CD4-positive, alpha-beta T cell treated with Interleukin-15 for 4 hours (primary cell): ENCODE data around the gene TMEM92.
"Not testable (repeated sequence)": the region's sequence is repeated elsewhere in the genome, so short reads cannot be mapped to it uniquely, and the experiment has no call there.

Experiments
- DNase-seq: peaks from one replicate; pipeline ENCODE4 v3.0.0-alpha.2; 2020; ENCODE audit warnings: low spot score

TMEM92 gene

DNA sequence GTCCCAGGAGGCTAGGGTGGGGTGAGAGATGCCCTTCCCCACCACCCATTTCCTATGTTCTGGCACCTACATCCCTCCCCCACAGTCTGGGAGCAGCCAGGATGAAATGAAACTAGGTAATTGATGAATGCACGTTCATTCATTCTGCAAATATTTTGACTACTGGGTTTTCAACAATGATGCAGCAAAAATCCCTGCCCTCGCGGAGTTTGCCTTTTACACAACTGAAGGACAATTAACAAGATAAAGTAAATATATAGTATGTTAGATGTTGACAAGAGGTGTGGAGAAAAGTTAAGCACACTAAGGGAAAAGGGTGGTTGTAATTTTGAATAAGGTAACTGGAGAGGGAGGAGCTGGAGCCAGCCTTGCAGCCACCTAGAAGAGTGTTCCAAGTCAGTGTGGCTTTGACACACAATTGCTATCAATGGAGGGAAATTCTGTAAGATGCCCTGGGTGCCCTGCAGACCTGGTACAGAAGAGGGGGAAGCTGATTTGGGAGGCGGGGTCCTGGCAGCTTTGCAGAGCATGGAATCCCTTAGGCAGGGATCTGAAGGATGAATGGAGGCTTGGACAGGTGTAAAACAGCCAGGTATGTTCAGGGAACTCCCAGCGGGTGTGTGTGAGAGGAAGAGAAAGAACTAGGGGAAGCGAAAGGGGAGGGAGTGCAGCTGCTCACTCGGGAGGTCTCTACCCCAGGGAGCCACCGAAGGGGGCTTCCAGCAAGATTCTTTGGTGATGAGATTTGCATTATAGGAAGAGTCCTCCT lies 2.5 kb downstream of the TMEM92 start:
- no peak for DNase-seq

DNA sequence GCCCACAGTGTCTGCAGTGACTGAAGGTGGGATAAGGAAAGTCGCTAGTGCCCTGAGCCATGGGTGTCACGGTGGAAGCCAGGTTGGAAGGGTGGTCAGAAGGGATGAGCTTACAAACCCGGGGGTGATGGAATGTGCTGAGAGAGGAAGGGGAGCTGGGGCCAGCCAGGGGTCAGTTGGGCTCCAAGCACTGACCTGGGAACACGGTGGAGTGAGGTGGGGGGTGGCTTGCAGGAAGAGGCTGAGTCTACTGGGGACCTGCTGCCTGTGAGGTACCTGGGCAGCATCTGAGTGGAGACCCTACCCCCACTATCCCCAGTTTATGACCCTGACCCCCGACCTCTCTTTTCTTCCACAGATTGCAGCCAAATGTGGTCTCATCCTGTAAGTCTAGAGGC lies 3.1 kb downstream of the TMEM92 start:
- DNase-seq = no peak

DNA sequence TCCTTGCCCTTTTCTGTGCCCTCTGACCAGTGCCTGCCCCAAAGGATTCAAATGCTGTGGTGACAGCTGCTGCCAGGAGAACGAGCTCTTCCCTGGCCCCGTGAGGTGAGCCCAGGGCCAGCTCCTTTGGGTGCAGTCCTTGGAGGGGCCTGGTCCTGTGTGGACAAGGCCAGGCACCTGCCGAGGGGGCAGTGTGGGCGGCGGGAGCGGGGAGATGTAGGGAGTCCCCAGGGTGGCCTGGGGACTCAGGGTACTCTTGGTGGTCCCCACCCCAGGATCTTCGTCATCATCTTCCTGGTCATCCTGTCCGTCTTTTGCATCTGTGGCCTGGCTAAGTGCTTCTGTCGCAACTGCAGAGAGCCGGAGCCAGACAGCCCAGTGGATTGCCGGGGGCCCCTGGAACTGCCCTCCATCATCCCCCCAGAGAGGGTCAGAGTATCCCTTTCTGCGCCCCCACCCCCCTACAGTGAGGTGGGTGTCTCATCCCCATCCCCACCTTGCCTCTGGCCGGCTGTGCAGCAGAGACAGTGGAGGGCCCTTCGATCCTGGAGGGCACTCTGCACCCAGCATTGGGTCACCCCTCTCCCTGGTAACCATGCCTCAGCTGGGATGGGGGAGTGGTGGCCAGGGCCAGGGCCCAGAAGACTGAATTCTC lies 4.4 kb downstream of the TMEM92 start:
- no peak for DNase-seq

DNA sequence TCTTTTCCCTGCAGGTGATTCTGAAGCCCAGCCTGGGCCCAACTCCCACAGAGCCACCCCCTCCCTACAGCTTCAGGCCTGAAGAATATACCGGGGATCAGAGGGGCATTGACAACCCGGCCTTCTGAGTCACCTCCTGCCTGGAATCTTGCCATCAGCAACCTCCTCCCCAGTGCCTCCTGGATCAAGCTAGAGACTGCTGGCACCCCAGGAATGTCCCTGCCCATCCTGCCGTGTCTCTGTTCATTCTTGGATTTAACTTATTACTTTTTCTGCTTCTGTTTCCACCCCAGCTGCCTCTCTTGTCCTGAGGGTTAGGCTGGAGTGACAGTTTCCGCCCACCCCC lies 4.9 kb downstream of the TMEM92 start:
- DNase-seq = no peak

DNA sequence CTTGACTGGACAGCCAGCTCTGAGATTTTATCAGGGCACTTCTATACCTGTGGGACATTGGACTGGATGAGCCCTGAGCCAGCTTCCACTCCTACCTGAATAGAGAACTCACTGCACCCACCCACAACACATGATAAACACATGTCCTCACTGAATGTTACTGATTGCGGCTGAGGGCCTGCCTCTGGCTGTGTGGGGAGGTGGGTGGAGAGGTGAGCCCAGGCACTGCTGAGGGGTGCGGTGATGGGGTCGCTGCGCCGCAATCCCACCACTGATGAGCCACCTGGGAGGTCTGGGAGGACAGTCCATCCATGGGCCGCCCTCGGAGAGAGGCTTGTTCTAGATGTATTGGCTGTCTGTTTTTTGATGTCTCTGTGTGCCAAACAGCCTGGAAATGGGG lies 5.4 kb downstream of the TMEM92 start:
- DNase-seq = no peak

DNA sequence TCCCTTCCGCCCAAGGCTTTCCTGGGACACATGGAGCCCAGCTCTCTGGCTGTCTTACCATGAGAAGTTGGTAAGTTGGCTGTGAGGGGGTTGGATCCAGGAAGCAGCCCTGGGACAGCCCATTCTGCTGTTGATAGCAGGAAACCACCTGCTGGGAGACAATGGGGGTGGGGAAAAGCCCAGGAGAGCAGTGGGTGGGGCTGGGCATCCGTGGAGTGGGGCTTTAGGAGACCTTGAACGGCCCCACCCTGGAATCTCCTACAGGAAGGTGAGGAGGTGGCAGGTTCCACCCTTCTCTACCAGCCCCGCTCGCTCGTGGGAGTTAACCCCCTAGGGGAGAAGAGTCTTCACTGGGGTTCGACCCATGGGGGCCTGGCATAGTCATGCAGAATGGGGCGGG lies 5.8 kb downstream of the TMEM92 start:
- DNase-seq = no peak

DNA sequence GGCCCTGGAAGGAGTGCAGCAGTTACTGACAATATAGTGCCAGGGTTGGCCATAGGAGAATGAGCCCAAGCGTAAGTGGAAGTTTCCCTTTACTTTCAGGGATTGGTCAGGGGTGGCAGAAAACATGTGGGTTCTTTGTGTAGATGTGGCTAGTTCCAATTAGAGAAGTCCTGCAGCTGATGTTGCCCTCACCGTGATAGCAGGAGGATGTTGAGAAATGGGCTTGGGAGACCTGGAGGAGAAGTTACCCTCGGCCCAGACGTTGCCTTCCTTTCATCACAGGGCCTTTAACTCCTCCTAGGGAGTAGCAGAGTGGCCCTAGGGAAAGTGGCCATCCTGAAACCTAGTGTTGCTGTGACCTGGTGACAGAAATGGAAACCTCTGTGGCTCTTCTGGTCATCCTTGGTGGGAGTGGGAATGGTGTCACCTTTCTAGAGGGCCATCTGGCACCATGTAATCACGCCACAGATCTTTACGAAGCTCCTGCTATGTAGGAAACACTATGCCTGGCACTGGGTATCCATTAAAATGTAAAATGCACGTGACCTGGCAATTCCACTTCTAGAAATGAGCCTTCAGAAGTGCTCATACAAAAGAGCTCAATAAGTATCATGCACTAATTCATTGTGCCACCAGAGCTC lies 6.7 kb downstream of the TMEM92 start:
- no peak for DNase-seq

DNA sequence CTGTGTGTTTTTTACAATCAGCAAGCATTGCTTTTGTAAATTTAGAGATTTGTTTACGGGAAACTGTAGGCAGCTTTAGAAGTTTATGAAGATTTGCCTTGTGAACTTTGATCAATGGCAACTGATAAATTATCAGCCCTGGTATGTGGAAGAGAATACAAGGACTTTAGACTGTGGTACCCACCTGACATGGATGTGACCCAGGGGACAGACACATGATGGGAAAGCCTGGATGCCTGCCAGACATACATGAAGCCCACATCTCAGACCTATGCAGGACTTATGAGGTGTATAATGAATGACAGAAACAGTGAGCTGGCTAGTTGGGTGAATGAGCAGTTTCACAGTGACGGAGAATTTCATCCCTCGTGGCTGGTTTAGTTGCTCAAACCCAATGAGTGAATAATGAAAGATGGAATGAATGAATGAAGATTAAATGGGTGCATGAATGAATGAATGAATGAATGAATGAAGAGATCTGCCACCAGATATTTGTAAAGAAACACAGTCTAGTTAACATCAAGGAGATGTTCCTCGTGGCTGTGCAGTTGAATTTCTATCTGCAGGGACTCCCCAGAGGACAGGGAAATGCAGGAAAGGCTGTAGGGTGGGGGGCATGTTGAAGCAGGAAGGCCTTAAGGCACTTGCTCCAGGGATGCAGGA lies 7.6 kb downstream of the TMEM92 start:
- DNase-seq = no peak

DNA sequence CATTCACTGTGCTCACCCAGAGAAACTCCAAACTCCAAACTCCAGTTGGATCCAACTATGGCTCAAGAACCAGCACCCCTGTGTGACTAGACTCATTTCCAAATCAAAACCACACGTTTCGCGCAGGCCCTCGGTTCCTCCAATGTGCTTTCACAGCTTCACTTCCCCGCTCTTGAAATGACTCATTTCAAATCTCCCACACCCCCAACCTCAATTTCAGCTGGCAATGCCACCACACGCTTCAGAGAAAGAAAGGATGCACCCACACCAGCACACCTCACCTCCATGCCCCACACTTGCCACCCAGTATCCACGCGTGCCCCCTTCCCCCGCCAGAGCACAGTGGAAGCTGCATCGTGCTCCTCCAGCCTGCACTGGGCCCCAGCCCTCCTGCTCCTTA lies 9.0 kb downstream of the TMEM92 start:
- DNase-seq = no peak

DNA sequence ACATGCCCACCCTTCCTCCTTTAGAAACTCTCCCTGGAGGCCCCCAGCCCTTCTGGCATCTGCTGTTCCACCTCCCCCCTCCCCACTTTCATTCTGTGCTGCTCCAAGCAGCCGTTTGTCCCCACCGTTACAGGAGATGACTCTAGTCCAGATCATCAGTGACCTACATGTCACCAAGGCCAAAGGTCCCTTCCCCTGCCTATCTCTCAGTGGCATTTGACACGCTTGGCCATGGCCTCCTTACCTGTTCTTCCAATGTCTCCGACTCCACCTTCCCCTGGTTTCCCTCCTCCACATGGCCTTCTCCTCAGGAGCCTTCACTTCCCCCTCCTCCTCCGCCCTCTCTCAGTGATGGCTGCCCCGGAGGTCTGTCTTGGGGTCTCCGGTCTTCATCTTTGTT lies 9.4 kb downstream of the TMEM92 start:
- no peak for DNase-seq

DNA sequence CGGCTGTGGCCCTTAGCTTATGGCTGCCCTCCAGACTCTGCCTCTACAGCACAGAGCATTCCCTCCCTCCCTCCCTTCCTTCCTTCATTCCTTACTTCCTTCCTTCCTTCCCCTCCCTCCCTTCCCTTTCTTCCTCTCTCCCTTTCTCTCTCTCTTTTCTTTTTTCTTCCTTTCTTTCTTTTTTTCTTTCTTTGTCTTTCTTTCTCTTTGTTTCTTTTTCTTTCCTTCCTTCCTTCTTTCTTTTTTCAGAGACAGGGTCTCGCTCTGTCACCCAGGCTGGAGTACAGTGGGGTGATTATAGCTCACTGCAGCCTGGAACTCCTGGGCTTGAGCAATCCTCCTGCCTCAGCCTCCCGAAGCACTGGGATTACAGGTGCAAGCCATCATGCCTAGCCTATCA lies 11.7 kb downstream of the TMEM92 start:
- DNase-seq = no peak

DNA sequence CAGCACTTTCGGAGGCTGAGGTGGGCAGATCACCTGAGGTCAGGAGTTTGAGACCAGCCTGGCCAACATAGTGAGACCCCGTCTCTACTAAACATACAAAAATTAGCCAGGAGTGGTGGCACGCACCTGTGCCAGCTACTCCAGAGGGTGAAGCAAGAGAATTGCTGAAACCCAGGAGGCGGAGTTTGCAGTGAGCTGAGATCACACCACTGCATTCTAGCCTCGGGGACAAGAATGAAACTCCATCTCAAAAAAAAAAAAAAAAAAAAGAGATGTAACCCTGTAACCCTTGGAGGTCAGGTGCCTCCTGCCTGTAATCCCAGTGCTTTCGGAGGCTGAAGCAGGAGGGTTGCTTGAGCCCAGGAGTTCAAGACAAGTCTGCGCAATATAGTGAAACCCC lies 13.0 kb downstream of the TMEM92 start:
- not testable (repeated sequence) for DNase-seq

DNA sequence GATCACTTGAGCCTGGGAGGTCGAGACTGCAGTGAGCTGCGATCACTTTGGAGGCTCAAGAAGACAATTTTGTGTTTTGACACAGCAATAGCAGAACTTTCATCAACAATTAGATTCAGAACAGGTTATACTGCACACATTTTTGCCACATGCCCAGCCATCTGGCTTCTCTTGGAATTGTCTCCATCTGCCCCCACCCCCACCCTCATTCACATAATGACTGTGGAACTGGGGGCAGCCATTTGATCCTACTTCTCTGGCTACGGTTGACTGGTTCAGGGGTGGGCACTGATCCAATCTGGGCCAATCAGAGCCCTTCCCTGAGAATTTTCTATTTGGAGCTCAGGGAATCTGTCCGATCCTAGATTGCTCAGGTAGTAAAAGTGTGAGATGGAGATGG lies 14.0 kb downstream of the TMEM92 start:
- DNase-seq = no peak

DNA sequence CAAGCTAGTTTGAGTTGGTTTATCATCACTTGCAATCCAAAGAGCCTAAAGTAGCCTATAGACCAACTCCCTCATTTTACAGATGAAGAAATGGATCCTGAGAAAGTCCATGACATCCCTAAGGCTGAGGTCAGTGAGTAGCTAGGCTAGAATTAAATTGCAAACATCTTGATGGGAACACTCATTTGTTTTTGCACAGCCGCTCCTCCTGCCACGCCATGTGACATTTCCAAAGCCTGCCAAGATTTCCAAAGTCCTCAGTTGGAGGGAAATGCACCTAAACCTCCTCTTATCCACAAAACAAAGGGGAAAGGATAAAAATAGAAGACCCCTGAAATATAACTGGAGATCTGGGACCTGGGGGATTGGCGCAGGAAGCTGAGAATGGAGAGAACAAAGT lies 15.0 kb downstream of the TMEM92 start:
- DNase-seq = no peak

DNA sequence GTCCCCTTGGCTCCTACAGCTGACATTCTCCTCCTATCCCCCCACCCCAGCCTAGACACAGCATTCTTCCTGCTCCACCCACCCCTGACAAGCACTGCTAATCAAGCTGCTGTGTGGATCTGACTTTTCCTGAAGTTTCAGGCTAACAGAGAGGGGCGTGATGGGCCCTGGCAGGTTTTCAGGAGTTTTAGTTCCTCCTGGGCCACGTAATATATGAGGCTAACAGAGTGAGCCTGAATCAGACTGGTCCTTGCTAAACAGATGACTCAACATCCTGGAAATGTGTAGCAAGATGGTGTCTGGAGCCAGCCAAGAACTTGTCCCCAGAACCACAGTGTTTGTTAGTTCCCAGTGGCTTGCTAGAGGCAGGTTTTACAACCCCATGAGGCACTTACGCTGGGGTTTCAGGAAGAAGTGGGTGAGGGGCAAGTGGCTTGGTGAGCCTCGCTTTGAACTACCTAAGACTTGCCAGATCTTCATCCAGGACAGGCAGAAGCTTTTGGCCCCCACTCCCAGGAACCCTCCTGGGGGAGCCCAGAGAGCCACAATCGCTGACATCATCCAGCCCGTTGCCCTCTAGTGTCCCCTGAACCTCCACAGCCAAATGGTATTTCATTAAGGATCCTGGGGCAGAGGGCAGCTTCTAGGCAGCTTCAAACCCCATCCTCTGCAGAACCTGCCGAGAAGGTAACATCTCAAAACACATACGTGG lies 15.9 kb downstream of the TMEM92 start:
- peak; percentile 5 for DNase-seq

DNA sequence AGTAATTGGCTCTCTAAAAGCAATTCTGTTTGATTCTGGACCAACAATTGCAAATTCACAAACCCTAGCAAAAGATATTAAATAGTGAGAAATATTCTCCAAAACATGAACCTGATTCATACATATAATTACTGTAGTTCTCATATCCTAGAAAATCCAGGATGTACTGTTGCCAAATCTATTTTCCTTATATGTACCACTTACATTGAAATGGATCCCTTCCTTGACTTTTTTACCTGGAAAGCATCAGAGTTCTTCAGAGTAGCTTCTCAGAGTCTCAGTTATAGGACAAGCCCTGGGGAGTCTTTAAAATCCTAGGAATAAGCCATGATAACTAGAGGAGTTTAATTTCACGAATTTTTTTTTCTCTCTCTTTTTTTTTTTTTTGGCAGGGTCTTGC lies 16.7 kb downstream of the TMEM92 start:
- DNase-seq = no peak

DNA sequence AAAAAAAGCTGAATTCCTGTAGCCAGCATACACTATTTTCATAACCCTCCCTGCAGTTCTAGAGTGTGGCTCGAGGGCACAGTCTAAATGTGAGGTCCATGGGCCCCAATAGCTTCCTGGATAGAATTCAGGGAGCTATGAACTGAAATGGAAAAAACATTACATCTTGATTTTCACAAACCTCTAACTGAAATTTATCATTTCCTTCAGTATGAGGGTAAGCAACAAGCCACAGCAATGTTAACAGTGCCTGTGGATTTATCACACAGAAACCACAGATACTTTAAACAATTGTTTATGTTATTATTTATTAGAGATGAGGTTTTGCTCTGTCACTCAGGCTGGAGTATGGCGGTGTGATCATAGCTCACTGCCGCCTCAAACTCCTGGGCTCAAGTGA lies 18.2 kb downstream of the TMEM92 start:
- no peak for DNase-seq

DNA sequence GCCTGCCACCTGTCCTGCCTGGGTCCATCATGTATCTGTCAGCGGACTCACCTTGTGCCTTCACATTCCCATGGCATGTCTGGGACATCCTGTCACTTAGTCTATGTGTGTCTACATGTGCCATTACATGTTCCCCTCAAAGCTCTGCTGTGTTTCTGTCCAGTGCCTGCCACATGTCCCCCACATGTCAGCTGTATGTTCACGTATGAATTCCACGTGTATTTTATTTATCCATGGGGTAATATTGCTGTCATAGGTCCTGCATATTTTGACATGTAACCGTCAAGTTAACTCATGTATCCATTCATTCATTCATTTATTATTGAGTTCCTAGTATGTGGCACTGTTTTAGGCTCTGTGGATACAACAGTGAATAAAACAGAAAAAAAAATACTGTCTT lies 20.8 kb downstream of the TMEM92 start:
- no peak for DNase-seq

DNA sequence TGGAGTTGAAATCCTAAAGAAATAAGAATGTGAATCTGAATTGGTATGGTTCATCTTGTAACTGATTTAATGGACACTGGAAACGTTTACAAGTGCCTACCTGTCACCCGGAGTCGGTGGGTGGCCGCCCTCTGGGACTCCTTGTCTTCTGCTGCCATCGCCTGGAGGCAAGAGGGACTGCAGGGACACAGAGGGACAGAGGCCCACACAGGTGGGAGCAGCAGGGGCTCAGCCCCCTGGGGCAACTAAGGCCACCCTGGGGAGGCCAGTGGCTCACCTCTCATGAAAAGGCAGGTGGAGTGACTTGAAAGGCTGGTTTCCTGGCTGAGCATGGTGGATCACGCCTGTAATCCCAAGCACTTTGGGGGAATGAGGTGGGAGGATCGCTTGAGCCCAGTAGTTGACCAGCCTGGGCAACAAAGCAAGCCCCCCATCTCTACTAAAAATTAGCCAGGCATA lies 23.2 kb downstream of the TMEM92 start:
- DNase-seq = peak; percentile 76

DNA sequence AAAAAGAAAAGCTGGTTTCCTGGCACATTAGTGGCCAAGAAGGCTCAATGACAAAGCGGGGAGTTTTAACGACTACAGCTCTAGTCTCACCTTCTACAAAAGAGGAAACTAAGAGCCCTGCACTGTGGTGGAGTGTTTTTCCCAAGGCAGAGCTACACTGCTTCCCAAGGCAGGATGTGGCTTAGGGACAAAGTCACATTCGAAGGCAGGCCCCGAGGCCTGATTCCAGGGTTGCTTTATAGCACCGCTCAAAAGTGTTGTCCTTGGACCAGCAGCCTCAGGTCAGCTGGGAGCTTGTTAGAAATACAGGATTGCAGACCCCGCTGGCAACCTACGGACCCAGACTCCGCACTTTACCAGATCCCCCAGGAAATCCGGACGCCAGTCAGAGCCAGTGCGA lies 23.8 kb downstream of the TMEM92 start:
- no peak for DNase-seq

DNA sequence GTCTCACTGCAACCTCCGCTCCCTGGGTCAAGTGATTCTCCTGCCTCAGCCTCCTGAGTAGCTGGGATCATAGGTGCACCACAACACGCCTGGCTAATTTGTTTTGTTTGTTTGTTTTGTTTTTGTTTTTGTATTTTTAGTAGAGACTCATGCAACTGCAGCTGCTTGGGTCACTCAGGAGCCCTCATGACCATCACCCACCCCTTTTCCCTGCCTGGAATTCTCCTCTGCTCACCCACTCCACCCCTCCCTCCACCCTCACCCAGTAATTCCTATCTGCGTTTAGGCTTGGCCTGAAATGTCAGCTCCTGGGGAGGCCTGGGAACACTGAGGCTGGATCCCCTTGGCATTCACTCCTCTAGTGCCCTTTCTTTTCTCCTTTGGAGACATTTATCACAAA lies 25.5 kb downstream of the TMEM92 start:
- DNase-seq = no peak

DNA sequence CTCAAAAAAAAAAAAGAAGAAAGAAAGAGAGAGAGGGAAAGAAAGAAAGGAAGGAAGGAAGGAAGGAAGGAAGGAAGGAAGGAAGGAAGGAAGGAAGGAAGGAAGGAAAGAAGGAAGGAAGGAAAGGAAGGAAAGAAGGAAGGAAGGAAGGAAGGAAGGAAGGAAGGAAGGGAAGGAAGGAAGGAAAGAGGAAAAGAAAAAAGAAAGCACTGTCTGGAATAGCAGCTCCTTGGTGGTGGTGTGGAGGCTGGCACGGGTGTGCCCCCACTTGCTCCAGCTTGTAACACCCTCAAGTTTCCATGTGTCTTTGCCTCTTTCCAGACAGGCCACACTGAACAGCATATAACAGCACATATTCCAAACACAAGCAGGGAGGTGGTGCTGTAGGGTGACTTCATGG lies 26.6 kb downstream of the TMEM92 start:
- DNase-seq = not testable (repeated sequence)
